IPS-15b (cell line): Measurements from ENCODE around the gene HPSE.
"Not testable (repeated sequence)": the region's sequence is repeated elsewhere in the genome, so short reads cannot be mapped to it uniquely, and the experiment has no call there.

Source experiments
- H3K27me3 ChIP-seq: one replicate; pipeline ENCODE4 v1.6.1; 2013; ENCODE audit warnings: low read length; ENCODE audit not compliant: control insufficient read depth, insufficient read depth
- H3K36me3 ChIP-seq: one replicate; pipeline ENCODE4 v1.6.1; 2013; ENCODE audit warnings: low read length; ENCODE audit not compliant: control insufficient read depth, insufficient read depth
- H3K4me1 ChIP-seq: one replicate; pipeline ENCODE4 v1.6.1; 2013; ENCODE audit warnings: mild to moderate bottlenecking, low read length; ENCODE audit not compliant: control insufficient read depth, insufficient read depth
- H3K4me3 ChIP-seq: one replicate; pipeline ENCODE4 v1.5.1; 2013; ENCODE audit warnings: low read depth, low read length
- H3K9ac ChIP-seq: one replicate; pipeline ENCODE4 v1.6.1; 2013; ENCODE audit warnings: low read depth, mild to moderate bottlenecking, low read length
- H3K9me3 ChIP-seq: one replicate; pipeline ENCODE4 v1.6.1; 2013; ENCODE audit warnings: mild to moderate bottlenecking, low read length; ENCODE audit not compliant: control insufficient read depth, insufficient read depth

Gene HPSE

GRCh38 chr4:83276299-83277040, 58.2 kb downstream of the HPSE start:
- Histone ChIP-seq H3K9me3 (no peaks in the 10 kb centered on the region), H3K27me3 (no peaks in the 10 kb centered on the region), H3K4me3 (no peak overlapping the region), H3K36me3 (no peaks in the 10 kb centered on the region), H3K9ac (no peak overlapping the region), H3K4me1 (no peaks in the 10 kb centered on the region)

- not testable (repeated sequence) for H3K27me3 ChIP-seq, H3K36me3 ChIP-seq, H3K9me3 ChIP-seq, H3K4me3 ChIP-seq, H3K4me1 ChIP-seq, H3K9ac ChIP-seq
These were observed 60.7 kb downstream of the HPSE start for GRCh38 chr4:83273926-83274325.

- Histone ChIP-seq H3K9ac (no peak overlapping the region), H3K27me3 (no peaks in the 10 kb centered on the region), H3K4me1 (no peaks in the 10 kb centered on the region), H3K9me3 (no peaks in the 10 kb centered on the region), H3K4me3 (no peak overlapping the region), H3K36me3 (no peaks in the 10 kb centered on the region)
These were observed 61.7 kb downstream of the HPSE start for GRCh38 chr4:83272900-83273299.

- no peak overlapping the region for H3K9ac ChIP-seq
- no peaks in the 10 kb centered on the region for H3K27me3 ChIP-seq
- H3K36me3 ChIP-seq: no peaks in the 10 kb centered on the region
- no peak overlapping the region for H3K4me3 ChIP-seq
- no peaks in the 10 kb centered on the region for H3K4me1 ChIP-seq
- H3K9me3 ChIP-seq: no peaks in the 10 kb centered on the region
These were observed 65.4 kb downstream of the HPSE start for GRCh38 chr4:83269256-83269655.

DNA sequence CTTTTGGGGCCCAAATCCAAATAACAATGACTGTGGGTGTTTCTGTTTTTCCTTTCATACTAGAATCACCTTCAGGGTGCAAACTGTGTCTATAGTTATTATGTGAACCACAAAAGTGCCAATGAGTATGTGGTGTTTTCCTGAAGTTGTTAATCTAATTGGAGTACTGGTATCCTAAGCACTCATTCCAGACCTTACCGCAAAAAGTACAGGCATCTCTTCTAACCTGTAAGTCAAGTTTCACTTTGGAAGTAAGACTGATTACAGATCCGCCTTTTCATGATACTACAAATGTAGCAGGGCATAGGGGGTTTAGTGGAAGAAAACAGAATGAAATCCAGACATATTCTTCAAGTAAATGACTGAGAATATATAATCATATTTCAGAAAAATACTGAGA, 66.2 kb downstream of the HPSE start:
- Histone ChIP-seq H3K9me3 (no peaks in the 10 kb centered on the region), H3K4me1 (no peaks in the 10 kb centered on the region), H3K9ac (no peak overlapping the region), H3K27me3 (no peaks in the 10 kb centered on the region), H3K4me3 (no peak overlapping the region), H3K36me3 (no peaks in the 10 kb centered on the region)

GRCh38 chr4:83267830-83268475, 66.7 kb downstream of the HPSE start:
- no peaks in the 10 kb centered on the region for H3K36me3 ChIP-seq
- no peaks in the 10 kb centered on the region for H3K27me3 ChIP-seq
- no peaks in the 10 kb centered on the region for H3K9me3 ChIP-seq
- no peak overlapping the region for H3K9ac ChIP-seq
- H3K4me3 ChIP-seq: no peak overlapping the region
- no peaks in the 10 kb centered on the region for H3K4me1 ChIP-seq

DNA sequence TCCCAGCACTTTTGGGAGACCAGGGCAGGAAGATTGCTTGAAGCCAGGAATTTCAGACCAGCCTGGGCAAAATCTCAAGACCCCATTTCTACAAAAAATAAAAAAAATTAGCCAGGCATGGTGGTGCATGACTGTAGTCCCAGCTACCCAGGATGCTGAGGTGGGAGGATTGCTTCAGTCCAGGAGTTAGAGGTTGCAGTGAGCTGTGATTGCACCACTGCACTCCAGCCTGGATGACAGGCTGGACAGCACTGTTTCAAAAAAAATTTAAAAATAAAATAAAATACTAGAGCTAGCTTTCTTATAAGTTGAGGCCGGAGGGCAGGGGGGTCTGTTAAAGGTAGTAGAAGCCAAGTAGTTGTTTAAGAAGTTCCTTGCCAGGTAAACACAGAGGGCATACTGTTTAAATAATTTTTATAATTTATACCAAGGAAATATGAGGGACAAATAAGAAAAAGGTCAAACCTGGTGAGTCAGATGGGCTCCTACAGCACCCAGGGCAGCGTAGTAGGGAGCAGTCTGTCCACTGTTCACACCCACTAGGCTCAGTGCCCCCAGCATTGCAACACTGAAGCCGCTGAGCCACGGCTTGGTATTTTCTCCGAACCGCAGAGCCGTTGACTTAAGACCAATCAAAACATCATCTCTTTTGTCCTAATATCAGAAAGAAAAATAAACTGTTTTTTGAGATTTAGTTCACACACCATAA, 67.4 kb downstream of the HPSE start:
- Histone ChIP-seq H3K36me3 (no peaks in the 10 kb centered on the region), H3K4me3 (no peak overlapping the region), H3K27me3 (no peaks in the 10 kb centered on the region), H3K9me3 (no peaks in the 10 kb centered on the region), H3K9ac (no peak overlapping the region), H3K4me1 (no peaks in the 10 kb centered on the region)

DNA sequence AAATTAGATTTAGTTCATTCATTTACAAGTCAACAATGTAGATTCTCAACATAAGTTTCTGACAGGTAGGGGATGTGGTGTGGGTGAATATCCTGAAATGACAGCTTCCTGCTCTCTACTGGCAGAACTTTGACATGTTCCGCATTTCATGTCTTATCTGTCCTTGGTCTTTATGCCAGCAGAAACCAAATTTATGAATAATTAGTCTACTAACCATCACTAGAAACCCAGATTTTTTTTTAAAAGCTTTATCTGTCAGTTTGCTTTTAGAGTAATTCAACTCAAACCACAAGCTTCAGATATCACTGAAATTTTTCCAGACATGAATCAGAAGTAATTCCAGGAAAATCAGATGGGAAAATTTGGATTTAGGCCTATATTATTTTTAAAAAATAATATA, 68.0 kb downstream of the HPSE start:
- H3K4me3 ChIP-seq: no peak overlapping the region
- H3K4me1 ChIP-seq: no peaks in the 10 kb centered on the region
- H3K9me3 ChIP-seq: no peaks in the 10 kb centered on the region
- no peak overlapping the region for H3K9ac ChIP-seq
- no peaks in the 10 kb centered on the region for H3K27me3 ChIP-seq
- H3K36me3 ChIP-seq: no peaks in the 10 kb centered on the region

GRCh38 chr4:83263106-83263505, 71.5 kb downstream of the HPSE start:
- H3K9ac ChIP-seq: no peak overlapping the region
- no peaks in the 10 kb centered on the region for H3K36me3 ChIP-seq
- H3K9me3 ChIP-seq: no peaks in the 10 kb centered on the region
- no peaks in the 10 kb centered on the region for H3K4me1 ChIP-seq
- no peak overlapping the region for H3K4me3 ChIP-seq
- no peaks in the 10 kb centered on the region for H3K27me3 ChIP-seq

- H3K9ac ChIP-seq: no peak overlapping the region
- no peaks in the 10 kb centered on the region for H3K4me1 ChIP-seq
- H3K9me3 ChIP-seq: no peaks in the 10 kb centered on the region
- H3K36me3 ChIP-seq: no peaks in the 10 kb centered on the region
- H3K27me3 ChIP-seq: no peaks in the 10 kb centered on the region
- H3K4me3 ChIP-seq: no peak overlapping the region
These were observed 72.0 kb downstream of the HPSE start for GRCh38 chr4:83262682-83263081.

GRCh38 chr4:83261307-83261706, 73.3 kb downstream of the HPSE start:
- H3K9ac ChIP-seq: no peak overlapping the region
- no peaks in the 10 kb centered on the region for H3K9me3 ChIP-seq
- no peaks in the 10 kb centered on the region for H3K36me3 ChIP-seq

GRCh38 chr4:83259586-83259985, 75.1 kb downstream of the HPSE start:
- Histone ChIP-seq H3K4me1 (no peaks in the 10 kb centered on the region), H3K27me3 (no peaks in the 10 kb centered on the region)

More at GRCh38 chr4:83261307-83261706, 73.3 kb downstream of the HPSE start:
- H3K4me1 ChIP-seq: no peaks in the 10 kb centered on the region
- H3K27me3 ChIP-seq: no peaks in the 10 kb centered on the region
- H3K4me3 ChIP-seq: no peak overlapping the region

More at GRCh38 chr4:83259586-83259985, 75.1 kb downstream of the HPSE start:
- Histone ChIP-seq H3K9ac (no peak overlapping the region), H3K9me3 (no peaks in the 10 kb centered on the region), H3K36me3 (no peaks in the 10 kb centered on the region), H3K4me3 (no peak overlapping the region)
